Activated CD8-positive, alpha-beta memory T cell treated with anti-CD3 and anti-CD28 coated beads, Interleukin-2, amount 50 U/mL, for 24 hours (primary cell): ENCODE data around the gene KPNA1.
A peak's percentile ranks its signal among the peaks of the same experiment; 100 is the strongest.

Experiments used
- DNase-seq: peaks from one replicate; pipeline ENCODE4 v3.0.0-alpha.2; 2020; ENCODE audit errors: extremely low read depth

The KPNA1 gene

DNA sequence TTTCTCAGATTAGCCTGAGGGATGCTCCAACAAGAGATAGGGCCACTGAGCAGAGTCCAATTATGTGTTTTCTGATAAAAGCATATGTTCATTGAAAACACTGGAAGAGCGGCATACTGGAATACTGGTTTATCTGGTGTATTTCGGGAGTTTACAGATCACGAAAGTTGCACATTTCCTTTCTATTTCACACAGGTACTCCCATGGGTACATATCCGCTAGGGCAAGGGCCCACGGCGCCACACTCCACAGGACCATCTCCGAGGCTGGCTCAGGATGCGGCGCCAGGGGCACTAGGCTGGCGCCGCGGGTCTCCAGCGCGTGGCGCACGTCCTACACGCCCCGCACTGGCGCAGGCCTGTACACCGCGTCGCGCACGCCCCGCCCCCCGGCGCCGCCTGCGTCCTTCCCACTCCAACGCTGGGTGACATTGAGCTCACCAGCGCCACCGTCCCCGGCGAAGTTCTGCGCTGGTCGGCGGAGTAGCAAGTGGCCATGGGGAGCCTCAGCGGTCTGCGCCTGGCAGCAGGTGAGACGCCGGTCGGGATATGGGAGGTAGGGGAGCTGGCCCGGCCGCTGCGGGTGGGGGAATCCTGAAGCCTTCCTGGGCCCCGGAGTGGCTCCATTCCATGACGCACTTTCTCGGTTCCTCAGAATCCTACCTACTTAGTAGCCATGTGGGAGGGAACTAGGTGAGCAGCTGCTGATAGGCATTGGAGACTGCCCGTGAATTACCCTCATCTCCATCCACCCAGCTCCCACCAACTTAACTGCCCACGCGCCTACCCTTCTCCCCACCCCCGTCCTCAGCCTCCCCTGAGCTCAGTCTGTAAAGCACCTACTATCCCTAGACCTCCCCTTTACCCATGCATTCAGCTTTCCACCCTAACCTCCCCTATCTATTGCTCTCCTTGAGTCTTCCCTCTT, 130.7 kb downstream of the KPNA1 start, which contains the start of gene FAM162A:
Gene FAM162A, plus strand, starts transcription at position 412 of the 927 bp plus-strand sequence. Its CDS starts 84 bp downstream, at position 496.
- DNase-seq, result peak; percentile 76

DNA sequence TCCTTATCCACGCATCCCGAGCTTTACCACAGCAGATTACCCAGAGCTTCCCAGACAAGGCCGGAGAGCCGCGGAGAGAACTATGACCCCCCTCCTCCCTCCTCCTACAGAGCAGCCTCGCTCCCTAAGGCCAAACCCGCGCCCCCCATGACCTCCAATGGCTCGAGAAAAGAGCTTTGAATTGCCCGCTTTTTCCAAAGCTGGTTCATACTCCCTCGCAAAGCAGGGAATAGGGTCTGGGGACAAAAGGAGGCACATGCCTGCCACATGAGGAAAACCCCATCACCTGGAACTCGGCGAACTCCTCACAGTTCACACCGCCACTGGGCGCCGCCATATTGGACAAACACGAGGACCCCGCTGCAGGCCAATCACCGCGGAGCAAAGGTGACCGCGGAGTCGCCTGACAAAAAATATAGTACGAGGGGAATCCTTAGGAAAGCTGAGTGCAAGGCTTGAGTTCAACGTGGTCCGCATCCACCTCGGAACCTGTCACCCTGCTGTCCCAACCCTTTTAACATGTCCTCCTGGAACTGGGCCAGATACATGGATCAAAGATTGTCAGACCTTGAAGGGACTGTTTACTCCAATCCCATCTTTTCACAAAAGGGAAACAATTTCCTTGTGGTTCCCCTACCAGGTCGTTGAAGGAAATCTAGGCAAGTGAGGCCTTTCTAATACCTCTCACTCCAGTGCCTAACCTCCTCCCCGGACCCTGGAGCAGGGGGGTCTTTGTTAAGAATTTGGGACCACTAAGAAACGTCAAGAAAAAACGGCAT, 131.7 kb downstream of the KPNA1 start, which contains the start of gene MIX23:
Gene MIX23, minus strand, starts transcription at position 344 of the 779 bp plus-strand sequence. Its CDS starts 7 bp downstream, at position 337.
- peak; percentile 71 for DNase-seq

DNA sequence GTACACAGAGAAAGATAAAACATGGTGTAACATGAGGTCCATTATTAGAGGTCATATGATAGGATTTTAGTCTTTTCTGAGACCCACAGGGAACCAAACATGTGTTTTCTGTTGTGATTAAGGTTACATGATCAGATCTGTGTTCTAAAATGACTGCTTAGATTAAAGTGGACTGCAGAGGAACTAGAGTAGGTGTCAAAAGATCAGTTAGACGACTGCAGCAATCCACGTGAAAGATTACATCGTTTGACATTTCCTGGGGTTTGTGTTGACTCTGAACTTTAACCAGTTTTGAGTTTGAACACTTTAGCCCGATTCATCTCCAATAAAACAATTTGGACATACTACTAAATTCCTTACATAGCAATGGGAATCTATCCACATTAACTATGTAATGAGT, 136.8 kb downstream of the KPNA1 start:
- no peak for DNase-seq

GRCh38 chr3:122374034-122374433, 140.7 kb downstream of the KPNA1 start:
- no peak for DNase-seq
